Measurements from ENCODE around the gene LRRC75B. TPM values are rescaled to one million over a fixed set of nuclear protein-coding genes. Genes with fewer than 3 reads are reported as not detected.

Gene LRRC75B
- polyA plus RNA-seq, 1 donor from 2014 or later = 12.2 TPM

DNA sequence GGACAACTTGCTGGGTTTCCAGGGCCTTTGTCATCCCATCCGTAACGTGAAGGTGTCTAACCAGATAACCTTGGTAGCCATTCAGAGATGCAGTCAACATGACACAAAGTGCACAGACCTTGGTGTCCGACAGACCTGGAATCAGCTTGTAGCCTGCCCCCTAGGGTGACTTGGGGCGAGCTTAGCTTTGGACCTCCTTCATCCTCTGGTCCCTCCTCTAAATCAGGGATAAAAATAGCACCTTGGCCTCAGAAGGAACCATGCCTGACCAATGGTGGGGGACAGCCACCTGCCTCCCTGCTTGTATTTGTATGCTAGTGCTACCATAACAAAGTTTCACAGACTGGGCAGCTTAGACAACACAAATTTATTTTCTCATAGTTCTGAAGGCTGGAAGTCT, 33.4 kb downstream of the LRRC75B start:
- no peak overlapping the region for H3K27ac ChIP-seq (ENCODE audit: low read length)
- peaks cover 60% of the 10 kb centered on the region for H3K79me2 ChIP-seq (replicated peaks; ENCODE audit: insufficient read depth, low read length)
- no peaks in the 10 kb centered on the region for H4K20me1 ChIP-seq (ENCODE audit: insufficient read depth)
- H3K36me3 ChIP-seq (ENCODE audit: insufficient read depth, low read length) = peaks cover 6% of the 10 kb centered on the region
- H3F3A ChIP-seq (ENCODE audit: insufficient read depth, low read length, poor library complexity, severe bottlenecking) = no peaks in the 10 kb centered on the region
- no peak overlapping the region for H3K4me3 ChIP-seq (ENCODE audit: low read length)
- H3K9me3 ChIP-seq (ENCODE audit: low read length) = no peaks in the 10 kb centered on the region
- H3K9ac ChIP-seq (ENCODE audit: low read length) = no peak overlapping the region
- no peak overlapping the region for H2AFZ ChIP-seq (ENCODE audit: low read depth, low read length)
- no peaks in the 10 kb centered on the region for H3K27me3 ChIP-seq (ENCODE audit: insufficient read depth, low read depth, low read length)
- no peak overlapping the region for H3K4me2 ChIP-seq (ENCODE audit: low read length)
- TF ChIP-seq MXI1 (conservative IDR thresholded peaks at IDR 0.05; ENCODE audit: poor library complexity, severe bottlenecking) (no peak), TAF1 (IDR thresholded peaks at IDR 0.05; ENCODE audit: low read depth) (no peak), RAD21 (conservative IDR thresholded peaks at IDR 0.05) (no peak), EP300 (conservative IDR thresholded peaks at IDR 0.05; ENCODE audit: poor library complexity, severe bottlenecking) (no peak), SMC3 (conservative IDR thresholded peaks at IDR 0.05; ENCODE audit: poor library complexity) (no peak), POLR2AphosphoS5 (IDR thresholded peaks at IDR 0.05) (no peak), EZH2 (IDR thresholded peaks at IDR 0.05; ENCODE audit: borderline replicate concordance, insufficient read depth, low read length, poor library complexity, severe bottlenecking) (no peak)
- TF ChIP-seq, protein P1, sequence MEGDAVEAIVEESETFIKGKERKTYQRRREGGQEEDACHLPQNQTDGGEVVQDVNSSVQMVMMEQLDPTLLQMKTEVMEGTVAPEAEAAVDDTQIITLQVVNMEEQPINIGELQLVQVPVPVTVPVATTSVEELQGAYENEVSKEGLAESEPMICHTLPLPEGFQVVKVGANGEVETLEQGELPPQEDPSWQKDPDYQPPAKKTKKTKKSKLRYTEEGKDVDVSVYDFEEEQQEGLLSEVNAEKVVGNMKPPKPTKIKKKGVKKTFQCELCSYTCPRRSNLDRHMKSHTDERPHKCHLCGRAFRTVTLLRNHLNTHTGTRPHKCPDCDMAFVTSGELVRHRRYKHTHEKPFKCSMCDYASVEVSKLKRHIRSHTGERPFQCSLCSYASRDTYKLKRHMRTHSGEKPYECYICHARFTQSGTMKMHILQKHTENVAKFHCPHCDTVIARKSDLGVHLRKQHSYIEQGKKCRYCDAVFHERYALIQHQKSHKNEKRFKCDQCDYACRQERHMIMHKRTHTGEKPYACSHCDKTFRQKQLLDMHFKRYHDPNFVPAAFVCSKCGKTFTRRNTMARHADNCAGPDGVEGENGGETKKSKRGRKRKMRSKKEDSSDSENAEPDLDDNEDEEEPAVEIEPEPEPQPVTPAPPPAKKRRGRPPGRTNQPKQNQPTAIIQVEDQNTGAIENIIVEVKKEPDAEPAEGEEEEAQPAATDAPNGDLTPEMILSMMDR (IDR thresholded peaks at IDR 0.05; ENCODE audit: poor library complexity, severe bottlenecking) = no peak
- TF ChIP-seq, protein P2, sequence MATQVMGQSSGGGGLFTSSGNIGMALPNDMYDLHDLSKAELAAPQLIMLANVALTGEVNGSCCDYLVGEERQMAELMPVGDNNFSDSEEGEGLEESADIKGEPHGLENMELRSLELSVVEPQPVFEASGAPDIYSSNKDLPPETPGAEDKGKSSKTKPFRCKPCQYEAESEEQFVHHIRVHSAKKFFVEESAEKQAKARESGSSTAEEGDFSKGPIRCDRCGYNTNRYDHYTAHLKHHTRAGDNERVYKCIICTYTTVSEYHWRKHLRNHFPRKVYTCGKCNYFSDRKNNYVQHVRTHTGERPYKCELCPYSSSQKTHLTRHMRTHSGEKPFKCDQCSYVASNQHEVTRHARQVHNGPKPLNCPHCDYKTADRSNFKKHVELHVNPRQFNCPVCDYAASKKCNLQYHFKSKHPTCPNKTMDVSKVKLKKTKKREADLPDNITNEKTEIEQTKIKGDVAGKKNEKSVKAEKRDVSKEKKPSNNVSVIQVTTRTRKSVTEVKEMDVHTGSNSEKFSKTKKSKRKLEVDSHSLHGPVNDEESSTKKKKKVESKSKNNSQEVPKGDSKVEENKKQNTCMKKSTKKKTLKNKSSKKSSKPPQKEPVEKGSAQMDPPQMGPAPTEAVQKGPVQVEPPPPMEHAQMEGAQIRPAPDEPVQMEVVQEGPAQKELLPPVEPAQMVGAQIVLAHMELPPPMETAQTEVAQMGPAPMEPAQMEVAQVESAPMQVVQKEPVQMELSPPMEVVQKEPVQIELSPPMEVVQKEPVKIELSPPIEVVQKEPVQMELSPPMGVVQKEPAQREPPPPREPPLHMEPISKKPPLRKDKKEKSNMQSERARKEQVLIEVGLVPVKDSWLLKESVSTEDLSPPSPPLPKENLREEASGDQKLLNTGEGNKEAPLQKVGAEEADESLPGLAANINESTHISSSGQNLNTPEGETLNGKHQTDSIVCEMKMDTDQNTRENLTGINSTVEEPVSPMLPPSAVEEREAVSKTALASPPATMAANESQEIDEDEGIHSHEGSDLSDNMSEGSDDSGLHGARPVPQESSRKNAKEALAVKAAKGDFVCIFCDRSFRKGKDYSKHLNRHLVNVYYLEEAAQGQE (IDR thresholded peaks at IDR 0.05; ENCODE audit: borderline replicate concordance) = no peak
- H3K9me2 ChIP-seq (ENCODE audit: insufficient read depth, low read length) = no peaks in the 10 kb centered on the region

DNA sequence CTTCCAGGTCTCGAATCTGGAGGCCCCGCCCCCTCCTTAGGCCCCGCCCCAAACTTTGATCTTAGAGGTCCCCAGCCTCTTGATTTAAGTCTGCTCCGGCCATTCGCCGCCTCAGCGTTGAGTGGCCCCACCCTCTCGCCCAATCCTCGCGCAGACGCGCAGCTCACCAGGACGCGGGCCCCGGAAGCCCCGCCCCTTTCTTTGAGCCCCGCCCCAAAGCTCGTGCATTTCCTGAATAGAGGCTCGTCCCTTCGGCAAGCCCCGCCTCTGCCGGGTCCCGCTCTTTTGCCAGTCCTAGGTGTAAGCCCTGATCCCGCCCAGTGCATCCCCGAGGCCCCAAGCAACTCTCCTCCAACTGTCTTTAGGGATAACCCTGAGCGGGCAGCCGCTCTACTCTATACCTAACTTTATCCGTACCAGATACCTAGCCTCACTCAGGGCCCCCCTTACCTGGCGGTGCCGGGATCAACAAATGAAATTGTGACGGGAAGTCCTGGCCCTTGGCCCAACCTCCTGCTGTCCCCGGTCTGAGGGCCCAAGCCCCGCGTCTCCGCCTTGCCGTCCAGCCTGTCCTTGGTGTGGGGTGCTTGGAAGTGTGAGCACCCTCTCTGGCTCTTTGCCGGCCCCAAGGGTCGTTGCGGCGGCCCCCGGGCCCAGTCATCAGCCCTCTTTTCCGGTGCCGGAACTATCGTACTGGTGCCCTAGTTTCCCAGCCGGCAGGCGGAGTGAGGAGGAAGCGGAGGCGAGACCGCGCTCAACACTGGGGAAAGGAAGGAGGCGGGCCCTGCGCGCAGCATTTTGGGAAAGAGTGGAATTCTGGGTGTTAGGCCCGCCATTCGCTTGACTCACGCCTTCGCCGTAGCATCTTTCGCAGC, 37.5 kb downstream of the LRRC75B start, which contains the start of gene SNRPD3:
Gene SNRPD3 (plus strand): TSS at position 835 of the 875 bp plus-strand sequence. CDS start 1,676 bp downstream, outside the sequence.
- H3K79me2 ChIP-seq (replicated peaks; ENCODE audit: insufficient read depth, low read length) = peaks cover 56% of the 10 kb centered on the region
- H3K9me2 ChIP-seq (ENCODE audit: insufficient read depth, low read length) = no peaks in the 10 kb centered on the region
- H3K4me2 ChIP-seq (ENCODE audit: low read length) = peak within 1 kb of the TSS; percentile 90
- peak within 1 kb of the TSS; percentile 87 for H3K9ac ChIP-seq (ENCODE audit: low read length)
- no peaks in the 10 kb centered on the region for H3K9me3 ChIP-seq (ENCODE audit: low read length)
- peak within 1 kb of the TSS; percentile 73 for H2AFZ ChIP-seq (ENCODE audit: low read depth, low read length)
- H3K36me3 ChIP-seq (ENCODE audit: insufficient read depth, low read length) = peaks cover 6% of the 10 kb centered on the region
- H3F3A ChIP-seq (ENCODE audit: insufficient read depth, low read length, poor library complexity, severe bottlenecking) = no peaks in the 10 kb centered on the region
- TF ChIP-seq POLR2AphosphoS5 (IDR thresholded peaks at IDR 0.05) (peak; percentile 79), MXI1 (conservative IDR thresholded peaks at IDR 0.05; ENCODE audit: poor library complexity, severe bottlenecking) (peak; percentile 85), SMC3 (conservative IDR thresholded peaks at IDR 0.05; ENCODE audit: poor library complexity) (peak; percentile 50), TAF1 (IDR thresholded peaks at IDR 0.05; ENCODE audit: low read depth) (peak; percentile 97), EP300 (conservative IDR thresholded peaks at IDR 0.05; ENCODE audit: poor library complexity, severe bottlenecking) (peak; percentile 49), EZH2 (IDR thresholded peaks at IDR 0.05; ENCODE audit: borderline replicate concordance, insufficient read depth, low read length, poor library complexity, severe bottlenecking) (no peak), RAD21 (conservative IDR thresholded peaks at IDR 0.05) (peak; percentile 29)
- TF ChIP-seq, protein P1 (IDR thresholded peaks at IDR 0.05; ENCODE audit: poor library complexity, severe bottlenecking) = peak; percentile 43
- TF ChIP-seq, protein P2 (IDR thresholded peaks at IDR 0.05; ENCODE audit: borderline replicate concordance) = peak; percentile 78
- H3K27ac ChIP-seq (ENCODE audit: low read length) = peak within 1 kb of the TSS; percentile 89
- no peaks in the 10 kb centered on the region for H3K27me3 ChIP-seq (ENCODE audit: insufficient read depth, low read depth, low read length)
- H3K4me3 ChIP-seq (ENCODE audit: low read length) = peak within 1 kb of the TSS; percentile 76
- no peaks in the 10 kb centered on the region for H4K20me1 ChIP-seq (ENCODE audit: insufficient read depth)

Data from neural cell (in vitro differentiated cells).